ENCODE measurements around the gene SLC25A13. TPM values are rescaled to one million over a fixed set of nuclear protein-coding genes. Genes with fewer than 3 reads are reported as not detected.

Gene SLC25A13
- total and polyA plus RNA-seq, 9 donors = 11.4 to 32.6 (median 23.1) TPM

- Histone ChIP-seq H3K27me3 (no peaks in the 10 kb centered on the region), H3K9me3 (no peaks in the 10 kb centered on the region), H3K36me3 (no peaks in the 10 kb centered on the region), H3K4me3 (no peak overlapping the region), H3K27ac (no peak overlapping the region), H3K4me1 (ENCODE audit: insufficient read depth) (no peaks in the 10 kb centered on the region)
- 63 to 72% (median 71%) methylated on average over 4 of the region's 4 CpGs for WGBS, 3 donors
- TF ChIP-seq EP300 (IDR thresholded peaks at IDR 0.05) = no peak
- TF ChIP-seq POLR2A (IDR thresholded peaks at IDR 0.05) = no peak
- TF ChIP-seq, protein P1, sequence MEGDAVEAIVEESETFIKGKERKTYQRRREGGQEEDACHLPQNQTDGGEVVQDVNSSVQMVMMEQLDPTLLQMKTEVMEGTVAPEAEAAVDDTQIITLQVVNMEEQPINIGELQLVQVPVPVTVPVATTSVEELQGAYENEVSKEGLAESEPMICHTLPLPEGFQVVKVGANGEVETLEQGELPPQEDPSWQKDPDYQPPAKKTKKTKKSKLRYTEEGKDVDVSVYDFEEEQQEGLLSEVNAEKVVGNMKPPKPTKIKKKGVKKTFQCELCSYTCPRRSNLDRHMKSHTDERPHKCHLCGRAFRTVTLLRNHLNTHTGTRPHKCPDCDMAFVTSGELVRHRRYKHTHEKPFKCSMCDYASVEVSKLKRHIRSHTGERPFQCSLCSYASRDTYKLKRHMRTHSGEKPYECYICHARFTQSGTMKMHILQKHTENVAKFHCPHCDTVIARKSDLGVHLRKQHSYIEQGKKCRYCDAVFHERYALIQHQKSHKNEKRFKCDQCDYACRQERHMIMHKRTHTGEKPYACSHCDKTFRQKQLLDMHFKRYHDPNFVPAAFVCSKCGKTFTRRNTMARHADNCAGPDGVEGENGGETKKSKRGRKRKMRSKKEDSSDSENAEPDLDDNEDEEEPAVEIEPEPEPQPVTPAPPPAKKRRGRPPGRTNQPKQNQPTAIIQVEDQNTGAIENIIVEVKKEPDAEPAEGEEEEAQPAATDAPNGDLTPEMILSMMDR (IDR thresholded peaks at IDR 0.05) = no peak
- intact Hi-C loops (cut with DNase I) = no loop called here
- no peak for DNase-seq
These were observed 103.1 kb downstream of the SLC25A13 start for GRCh38 chr7:96218664-96219243.

GRCh38 chr7:96217147-96217546, 104.8 kb downstream of the SLC25A13 start:
- Histone ChIP-seq H3K27me3 (no peaks in the 10 kb centered on the region), H3K36me3 (no peaks in the 10 kb centered on the region), H3K9me3 (no peaks in the 10 kb centered on the region), H3K4me1 (ENCODE audit: insufficient read depth) (peaks cover 3% of the 10 kb centered on the region), H3K27ac (no peak overlapping the region), H3K4me3 (no peak overlapping the region)
- no peak for DNase-seq
- 80 to 89% (median 88%) methylated on average over 1 of the region's 1 CpG for WGBS, 3 donors
- intact Hi-C loops (cut with DNase I) = no loop called here
- TF ChIP-seq EP300 (IDR thresholded peaks at IDR 0.05) = no peak

DNA sequence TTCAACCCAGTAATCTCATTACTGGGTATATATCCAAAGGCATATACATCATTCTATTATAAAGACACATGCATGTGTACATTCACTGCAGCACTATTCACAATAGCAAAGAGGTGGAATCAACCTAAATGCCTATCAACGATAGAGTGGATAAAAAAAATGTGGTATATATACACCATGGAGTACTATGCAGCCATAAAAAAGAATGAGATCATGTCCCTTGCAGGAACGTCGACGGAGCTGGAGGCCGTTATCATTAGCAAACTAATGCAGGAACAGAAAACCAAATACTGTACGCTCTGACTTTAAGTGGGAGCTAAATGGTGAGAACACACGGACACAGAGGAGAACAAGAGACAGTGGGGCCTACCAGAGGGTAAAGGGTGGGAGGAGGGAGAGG, 105.5 kb downstream of the SLC25A13 start:
- intact Hi-C loops (cut with DNase I) = no loop called here
- WGBS, 3 donors = 91 to 98% (median 97%) methylated on average over 7 of the region's 7 CpGs

DNA sequence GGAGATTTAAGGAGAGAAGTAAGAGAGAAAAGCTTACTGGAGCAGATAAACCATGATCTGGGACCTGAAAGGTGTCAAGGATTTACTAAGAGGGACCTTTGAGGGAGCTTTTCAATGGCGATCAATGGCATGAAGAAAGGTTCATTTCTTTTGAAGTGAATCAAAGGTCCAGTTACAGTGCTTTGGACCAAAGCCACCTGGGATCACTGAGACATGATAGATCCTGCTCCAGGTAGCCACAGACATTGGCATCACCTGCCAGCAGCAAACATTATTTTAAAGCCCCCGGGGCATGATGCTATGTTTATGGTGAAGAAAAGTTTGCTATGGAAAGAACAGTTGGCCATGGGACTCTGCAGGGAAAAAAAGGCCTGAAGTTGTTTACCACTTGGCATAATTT, 109.4 kb downstream of the SLC25A13 start:
- TF ChIP-seq, protein P1 (IDR thresholded peaks at IDR 0.05) = no peak
- no peak for TF ChIP-seq EP300 (IDR thresholded peaks at IDR 0.05)
- TF ChIP-seq POLR2A (IDR thresholded peaks at IDR 0.05) = no peak
- Histone ChIP-seq H3K4me1 (ENCODE audit: insufficient read depth) (peaks cover 7% of the 10 kb centered on the region), H3K36me3 (no peaks in the 10 kb centered on the region), H3K27me3 (no peaks in the 10 kb centered on the region), H3K27ac (no peak overlapping the region), H3K4me3 (no peak overlapping the region), H3K9me3 (no peaks in the 10 kb centered on the region)
- intact Hi-C loops (cut with DNase I) = no loop called here
- DNase-seq = no peak
- WGBS, 3 donors = 96 to 100% (median 98%) methylated on average over 2 of the region's 2 CpGs

More for the DNA sequence above, 105.5 kb downstream of the SLC25A13 start:
- peaks cover 7% of the 10 kb centered on the region for H3K4me1 ChIP-seq (ENCODE audit: insufficient read depth)
- H3K27ac ChIP-seq = no peak overlapping the region
- no peaks in the 10 kb centered on the region for H3K36me3 ChIP-seq
- no peaks in the 10 kb centered on the region for H3K9me3 ChIP-seq
- TF ChIP-seq EP300 (IDR thresholded peaks at IDR 0.05) (no peak), POLR2A (IDR thresholded peaks at IDR 0.05) (no peak)
- TF ChIP-seq, protein P1 (IDR thresholded peaks at IDR 0.05) = no peak
- H3K27me3 ChIP-seq = no peaks in the 10 kb centered on the region
- no peak for DNase-seq
- H3K4me3 ChIP-seq = no peak overlapping the region

DNA sequence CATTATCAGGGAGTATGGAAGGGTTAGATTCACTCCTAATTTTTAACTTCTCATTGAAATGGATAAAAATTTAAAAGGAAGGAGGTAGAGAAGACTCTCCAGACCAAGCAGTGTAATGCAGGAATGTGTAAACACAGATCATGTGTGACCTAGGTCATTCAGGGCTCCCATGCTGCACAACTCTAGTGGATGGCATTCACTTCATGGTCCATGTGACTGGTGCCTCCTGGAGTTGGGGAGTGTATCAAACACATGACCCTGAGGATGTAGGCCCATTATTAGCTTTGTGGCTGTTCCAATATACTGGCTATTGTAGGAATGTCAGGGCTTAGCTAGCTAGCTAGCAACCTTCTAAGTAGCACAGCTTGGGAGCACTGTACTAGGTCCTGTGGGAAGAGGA, 109.9 kb downstream of the SLC25A13 start:
- intact Hi-C loops (cut with DNase I) = no loop called here
- H3K4me1 ChIP-seq (ENCODE audit: insufficient read depth) = peaks cover 7% of the 10 kb centered on the region
- H3K27me3 ChIP-seq = no peaks in the 10 kb centered on the region
- TF ChIP-seq EP300 (IDR thresholded peaks at IDR 0.05) (no peak), POLR2A (IDR thresholded peaks at IDR 0.05) (no peak)
- TF ChIP-seq, protein P1 (IDR thresholded peaks at IDR 0.05) = no peak
- no peaks in the 10 kb centered on the region for H3K36me3 ChIP-seq
- H3K9me3 ChIP-seq = no peaks in the 10 kb centered on the region
- H3K4me3 ChIP-seq = no peak overlapping the region
- no peak for DNase-seq
- H3K27ac ChIP-seq = no peak overlapping the region
